ENCODE data around the gene TAS2R20. TPM values are rescaled to one million over a fixed set of nuclear protein-coding genes. Genes with fewer than 3 reads are reported as not detected.

Gene TAS2R20
- total RNA-seq, 1 donor from 2014 or later: 2.1 TPM

DNA sequence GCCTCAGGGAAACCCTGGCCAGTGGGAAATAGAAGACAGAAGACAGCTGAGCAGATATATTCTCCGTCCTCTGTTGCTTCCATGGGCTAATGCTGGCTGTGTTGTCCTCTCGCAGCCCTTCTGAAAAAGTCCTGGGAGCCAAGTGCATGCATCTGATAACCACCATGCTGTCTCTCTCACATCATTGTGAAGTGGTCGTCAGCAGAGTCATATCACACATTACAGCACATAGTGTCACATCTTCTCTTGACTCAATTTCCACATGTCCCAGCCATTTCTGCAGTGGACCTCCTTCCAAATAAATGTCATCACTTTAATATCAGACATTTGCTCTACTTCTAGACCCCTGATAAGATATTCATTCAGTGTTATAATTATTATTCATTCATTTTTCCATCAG, 3.8 kb downstream of the TAS2R20 start:
- Mint-ChIP-seq H3K4me1 (ENCODE audit: low read depth) (no peaks in the 10 kb centered on the region), H3K27me3 (ENCODE audit: insufficient read depth) (no peaks in the 10 kb centered on the region), H3K36me3 (ENCODE audit: low read depth) (peaks cover 12% of the 10 kb centered on the region), H3K27ac (no peak overlapping the region), H3K4me3 (no peak overlapping the region), H3K9me3 (peaks cover 9% of the 10 kb centered on the region)
- DNase-seq (ENCODE audit: low spot score): no peak
- intact Hi-C loops (cut with micrococcal nuclease): no loop called here

- H3K4me1 Mint-ChIP-seq (ENCODE audit: low read depth): no peaks in the 10 kb centered on the region
- no peak overlapping the region for H3K4me3 Mint-ChIP-seq
- no peak overlapping the region for H3K27ac Mint-ChIP-seq
- H3K9me3 Mint-ChIP-seq: peaks cover 9% of the 10 kb centered on the region
- peaks cover 7% of the 10 kb centered on the region for H3K36me3 Mint-ChIP-seq (ENCODE audit: low read depth)
- intact Hi-C loops (cut with micrococcal nuclease): no loop called here
- no peak for DNase-seq (ENCODE audit: low spot score)
- peaks cover 17% of the 10 kb centered on the region for H3K27me3 Mint-ChIP-seq (ENCODE audit: insufficient read depth)
Measured at GRCh38 chr12:10989107-10989506, 9.0 kb downstream of the TAS2R20 start.

- peaks cover 17% of the 10 kb centered on the region for H3K4me1 Mint-ChIP-seq (ENCODE audit: low read depth)
- no peak for DNase-seq (ENCODE audit: low spot score)
- intact Hi-C loops (cut with micrococcal nuclease): no loop called here
- no peak within 1 kb of the TSS for H3K4me3 Mint-ChIP-seq
- H3K9me3 Mint-ChIP-seq: peaks cover 9% of the 10 kb centered on the region
- H3K36me3 Mint-ChIP-seq (ENCODE audit: low read depth): peaks cover 7% of the 10 kb centered on the region
- peaks cover 30% of the 10 kb centered on the region for H3K27me3 Mint-ChIP-seq (ENCODE audit: insufficient read depth)
- H3K27ac Mint-ChIP-seq: no peak within 1 kb of the TSS
Measured at GRCh38 chr12:10986812-10987211, 11.3 kb downstream of the TAS2R20 start, which contains the start of gene TAS2R50. TAS2R50 (minus strand) TSS chr12:10986912; CDS start chr12:10986860, 52 bp downstream.

- Mint-ChIP-seq H3K9me3 (no peaks in the 10 kb centered on the region), H3K27me3 (ENCODE audit: insufficient read depth) (peaks cover 58% of the 10 kb centered on the region), H3K27ac (no peak overlapping the region), H3K4me3 (no peak overlapping the region), H3K4me1 (ENCODE audit: low read depth) (peaks cover 18% of the 10 kb centered on the region), H3K36me3 (ENCODE audit: low read depth) (peaks cover 7% of the 10 kb centered on the region)
- intact Hi-C loops (cut with micrococcal nuclease): loop anchor here (1.0 kb wide), 1 partner anchor 189 kb away; the partner anchor contains the start of gene SMIM10L1
- peak; percentile 59 for DNase-seq (ENCODE audit: low spot score)
Measured at GRCh38 chr12:10982244-10982643, 15.9 kb downstream of the TAS2R20 start.

DNA sequence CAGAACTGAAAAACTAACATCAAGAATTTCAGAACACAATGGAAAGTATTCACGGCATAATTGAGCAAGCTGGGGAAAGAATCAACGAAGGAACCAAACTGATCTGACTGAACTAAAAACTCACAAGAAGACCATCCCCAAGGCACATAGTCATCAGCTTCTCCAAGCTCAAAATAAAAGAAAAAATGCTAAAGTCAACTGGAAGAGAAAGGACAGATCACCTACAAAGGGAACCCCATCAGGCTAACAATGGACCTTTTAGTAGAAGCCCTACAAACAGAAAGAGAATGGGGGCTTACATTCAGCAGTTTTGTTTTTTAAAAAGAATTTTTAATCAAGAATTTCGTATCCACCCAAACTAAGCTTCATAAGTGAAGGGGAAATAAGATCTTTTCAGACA, 23.1 kb downstream of the TAS2R20 start:
- H3K27me3 Mint-ChIP-seq (ENCODE audit: insufficient read depth): peaks cover 52% of the 10 kb centered on the region
- H3K4me1 Mint-ChIP-seq (ENCODE audit: low read depth): no peaks in the 10 kb centered on the region
- H3K4me3 Mint-ChIP-seq: no peak overlapping the region
- peaks cover 10% of the 10 kb centered on the region for H3K36me3 Mint-ChIP-seq (ENCODE audit: low read depth)
- DNase-seq (ENCODE audit: low spot score): no peak
- H3K27ac Mint-ChIP-seq: no peak overlapping the region
- no peaks in the 10 kb centered on the region for H3K9me3 Mint-ChIP-seq
- intact Hi-C loops (cut with micrococcal nuclease): no loop called here

- Mint-ChIP-seq H3K27me3 (ENCODE audit: insufficient read depth) (no peaks in the 10 kb centered on the region), H3K36me3 (ENCODE audit: low read depth) (peaks cover 5% of the 10 kb centered on the region), H3K9me3 (no peaks in the 10 kb centered on the region), H3K4me3 (no peak overlapping the region), H3K4me1 (ENCODE audit: low read depth) (no peaks in the 10 kb centered on the region), H3K27ac (no peak overlapping the region)
- DNase-seq (ENCODE audit: low spot score): no peak
- intact Hi-C loops (cut with micrococcal nuclease): no loop called here
Measured at GRCh38 chr12:10968765-10969456, 29.2 kb downstream of the TAS2R20 start.

DNA sequence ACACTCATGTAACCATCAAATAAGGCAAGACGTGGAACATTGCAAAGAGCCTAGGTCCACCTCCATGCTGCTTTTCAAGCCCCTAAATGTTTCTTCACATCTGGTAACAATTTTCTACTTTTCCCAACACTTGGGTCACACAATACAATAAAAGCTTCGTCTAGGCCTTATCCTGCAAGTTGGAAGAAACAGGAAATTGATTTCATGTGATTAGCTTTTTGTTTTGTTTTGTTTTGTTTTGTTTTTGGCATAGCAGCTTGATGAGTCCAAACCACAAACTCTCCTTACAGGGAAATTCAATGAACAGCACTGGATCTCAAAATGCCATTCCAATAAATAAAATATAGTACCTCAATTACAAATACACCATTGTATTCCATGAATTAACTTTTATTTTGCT, 30.7 kb downstream of the TAS2R20 start:
- DNase-seq (ENCODE audit: low spot score): no peak
- intact Hi-C loops (cut with micrococcal nuclease): no loop called here
- Mint-ChIP-seq H3K4me3 (no peak overlapping the region), H3K36me3 (ENCODE audit: low read depth) (peaks cover 2% of the 10 kb centered on the region), H3K4me1 (ENCODE audit: low read depth) (no peaks in the 10 kb centered on the region), H3K27ac (no peak overlapping the region), H3K27me3 (ENCODE audit: insufficient read depth) (no peaks in the 10 kb centered on the region), H3K9me3 (no peaks in the 10 kb centered on the region)

DNA sequence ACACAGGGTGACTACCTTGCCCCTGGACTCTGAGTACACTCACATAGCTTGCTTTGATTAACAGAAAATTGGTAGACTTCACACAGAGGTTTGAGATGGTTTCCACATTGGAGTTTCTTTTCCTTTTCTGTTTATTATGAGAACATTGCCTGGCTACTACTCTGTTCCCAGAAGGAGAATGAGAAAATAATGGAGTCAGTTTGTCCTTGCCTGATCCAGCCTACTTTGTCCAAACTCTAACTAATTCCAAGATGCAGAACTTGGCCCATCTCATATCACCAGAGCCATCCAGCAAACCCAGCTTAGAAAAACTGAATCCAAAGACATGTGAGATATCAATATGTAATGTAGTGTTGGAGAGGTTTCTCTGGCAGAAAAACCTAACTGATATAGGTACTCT, 31.8 kb downstream of the TAS2R20 start:
- DNase-seq (ENCODE audit: low spot score): no peak
- H3K4me1 Mint-ChIP-seq (ENCODE audit: low read depth): no peaks in the 10 kb centered on the region
- no peaks in the 10 kb centered on the region for H3K27me3 Mint-ChIP-seq (ENCODE audit: insufficient read depth)
- no peak overlapping the region for H3K27ac Mint-ChIP-seq
- peaks cover 2% of the 10 kb centered on the region for H3K36me3 Mint-ChIP-seq (ENCODE audit: low read depth)
- no peaks in the 10 kb centered on the region for H3K9me3 Mint-ChIP-seq
- intact Hi-C loops (cut with micrococcal nuclease): no loop called here
- H3K4me3 Mint-ChIP-seq: no peak overlapping the region

DNA sequence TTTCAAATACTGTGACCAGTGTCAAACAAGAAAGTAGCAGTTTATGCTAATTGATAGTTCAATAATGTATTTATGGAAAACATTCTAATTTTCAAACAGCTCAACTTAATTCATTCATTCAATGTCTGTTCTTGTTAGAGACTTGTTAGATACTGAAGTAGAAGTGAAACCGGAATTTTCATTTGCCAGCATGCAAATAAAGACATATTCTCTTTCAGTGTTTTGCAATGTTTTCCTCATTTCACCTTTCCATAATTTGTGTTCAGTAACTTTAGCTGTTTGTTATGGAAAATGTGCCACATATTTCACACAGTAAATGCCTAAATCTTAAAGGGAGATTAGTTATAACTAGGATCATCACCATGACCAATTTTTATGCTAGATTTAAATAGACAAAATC, 32.6 kb downstream of the TAS2R20 start:
- H3K27ac Mint-ChIP-seq: no peak overlapping the region
- H3K27me3 Mint-ChIP-seq (ENCODE audit: insufficient read depth): no peaks in the 10 kb centered on the region
- H3K36me3 Mint-ChIP-seq (ENCODE audit: low read depth): peaks cover 2% of the 10 kb centered on the region
- intact Hi-C loops (cut with micrococcal nuclease): no loop called here
- no peaks in the 10 kb centered on the region for H3K9me3 Mint-ChIP-seq
- H3K4me1 Mint-ChIP-seq (ENCODE audit: low read depth): peaks cover under 1% of the 10 kb centered on the region
- DNase-seq (ENCODE audit: low spot score): no peak
- no peak overlapping the region for H3K4me3 Mint-ChIP-seq

DNA sequence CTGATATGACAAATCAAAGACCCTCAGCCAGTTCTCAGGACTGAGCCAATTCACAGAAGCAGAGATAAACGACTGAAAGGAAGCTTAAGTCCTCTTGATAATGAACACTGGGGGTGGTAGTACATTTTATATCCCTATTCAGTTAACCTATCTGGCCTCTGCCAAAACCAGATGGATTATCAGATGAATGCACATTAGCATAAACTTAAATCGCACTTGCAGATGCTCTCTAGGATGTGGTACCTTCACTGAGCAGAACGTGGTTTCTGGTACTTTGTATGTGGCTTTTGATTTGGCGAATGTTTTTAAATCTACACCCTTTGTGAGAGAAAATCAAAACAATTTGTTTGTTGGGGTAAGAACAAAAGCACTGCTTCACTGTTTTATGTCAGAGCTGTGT, 37.9 kb downstream of the TAS2R20 start:
- no peaks in the 10 kb centered on the region for H3K27me3 Mint-ChIP-seq (ENCODE audit: insufficient read depth)
- H3K4me1 Mint-ChIP-seq (ENCODE audit: low read depth): peaks cover 21% of the 10 kb centered on the region
- H3K36me3 Mint-ChIP-seq (ENCODE audit: low read depth): peaks cover 6% of the 10 kb centered on the region
- intact Hi-C loops (cut with micrococcal nuclease): no loop called here
- no peak for DNase-seq (ENCODE audit: low spot score)
- H3K9me3 Mint-ChIP-seq: peaks cover 13% of the 10 kb centered on the region
- no peak overlapping the region for H3K27ac Mint-ChIP-seq
- H3K4me3 Mint-ChIP-seq: no peak overlapping the region

DNA sequence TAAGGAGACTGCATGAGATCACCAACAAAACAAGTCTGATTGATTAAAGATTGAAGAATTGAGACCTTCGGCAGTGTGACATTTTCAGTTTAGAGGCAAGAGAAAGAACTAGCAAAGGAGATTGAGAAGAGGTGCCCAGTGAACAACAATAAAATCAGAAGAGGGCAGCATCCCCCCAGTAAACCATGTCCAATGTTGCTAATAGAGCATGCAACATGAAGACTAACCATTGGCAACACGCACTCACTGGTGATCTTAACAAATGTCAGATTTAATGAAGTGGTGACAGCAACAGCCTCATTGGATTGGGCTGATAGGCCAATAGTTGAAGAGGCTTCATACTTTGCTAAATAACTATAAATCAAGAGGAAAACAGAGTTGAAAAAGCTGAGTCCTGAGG, 38.3 kb downstream of the TAS2R20 start:
- Mint-ChIP-seq H3K27me3 (ENCODE audit: insufficient read depth) (no peaks in the 10 kb centered on the region), H3K27ac (no peak overlapping the region), H3K36me3 (ENCODE audit: low read depth) (peaks cover 8% of the 10 kb centered on the region), H3K4me3 (no peak overlapping the region), H3K9me3 (peaks cover 18% of the 10 kb centered on the region), H3K4me1 (ENCODE audit: low read depth) (peaks cover 21% of the 10 kb centered on the region)
- DNase-seq (ENCODE audit: low spot score): no peak
- intact Hi-C loops (cut with micrococcal nuclease): no loop called here

DNA sequence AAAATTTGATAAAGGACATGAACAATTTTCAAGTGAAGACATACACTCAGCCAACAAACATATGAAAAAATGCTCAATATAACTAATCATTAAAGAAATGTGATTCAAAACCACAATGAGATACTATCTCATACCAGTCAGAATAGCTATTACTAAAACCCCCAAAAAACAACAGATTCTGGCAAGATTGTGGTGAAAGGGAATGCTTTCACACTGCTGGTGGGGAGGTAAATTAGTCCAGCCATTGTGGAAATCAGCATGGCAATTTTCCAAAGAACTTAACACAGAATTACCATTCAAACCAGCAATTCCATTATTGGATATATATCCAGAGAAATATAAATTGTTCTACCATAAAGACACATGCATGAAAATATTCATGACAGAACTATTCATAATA, 40.4 kb downstream of the TAS2R20 start:
- intact Hi-C loops (cut with micrococcal nuclease): no loop called here
- H3K36me3 Mint-ChIP-seq (ENCODE audit: low read depth): peaks cover 12% of the 10 kb centered on the region
- peaks cover 31% of the 10 kb centered on the region for H3K9me3 Mint-ChIP-seq
- H3K4me1 Mint-ChIP-seq (ENCODE audit: low read depth): peaks cover 29% of the 10 kb centered on the region
- no peak overlapping the region for H3K27ac Mint-ChIP-seq
- DNase-seq (ENCODE audit: low spot score): no peak
- H3K4me3 Mint-ChIP-seq: no peak overlapping the region
- H3K27me3 Mint-ChIP-seq (ENCODE audit: insufficient read depth): no peaks in the 10 kb centered on the region

- DNase-seq (ENCODE audit: low spot score): no peak
- Mint-ChIP-seq H3K4me3 (no peak overlapping the region), H3K9me3 (peaks cover 33% of the 10 kb centered on the region), H3K27me3 (ENCODE audit: insufficient read depth) (no peaks in the 10 kb centered on the region), H3K4me1 (ENCODE audit: low read depth) (peaks cover 29% of the 10 kb centered on the region), H3K27ac (no peak overlapping the region), H3K36me3 (ENCODE audit: low read depth) (peaks cover 12% of the 10 kb centered on the region)
- intact Hi-C loops (cut with micrococcal nuclease): no loop called here
Measured at GRCh38 chr12:10956085-10956484, 42.0 kb downstream of the TAS2R20 start.

DNA sequence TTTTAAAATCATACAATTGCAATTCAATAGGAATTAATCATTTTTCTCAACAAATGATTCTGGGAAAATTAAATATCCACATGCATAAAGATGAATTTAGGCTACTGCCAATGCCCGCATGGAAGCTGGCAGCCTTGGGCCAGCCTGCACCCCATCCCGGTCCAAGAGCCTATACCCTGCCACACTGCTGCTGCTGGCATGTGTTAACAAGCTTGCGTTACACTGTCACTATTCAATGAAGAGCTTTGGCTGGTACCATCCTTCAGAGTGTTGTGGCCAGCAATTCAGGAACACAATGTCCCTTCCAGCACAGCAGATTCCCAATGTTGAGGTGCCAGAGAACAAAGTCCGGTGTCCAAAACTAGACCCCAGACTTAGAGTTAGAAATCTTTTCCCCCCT, 45.5 kb downstream of the TAS2R20 start:
- Mint-ChIP-seq H3K4me1 (ENCODE audit: low read depth) (peaks cover 19% of the 10 kb centered on the region), H3K27me3 (ENCODE audit: insufficient read depth) (no peaks in the 10 kb centered on the region), H3K27ac (no peak overlapping the region), H3K9me3 (peaks cover 49% of the 10 kb centered on the region), H3K36me3 (ENCODE audit: low read depth) (peaks cover 8% of the 10 kb centered on the region), H3K4me3 (no peak overlapping the region)
- DNase-seq (ENCODE audit: low spot score): no peak
- intact Hi-C loops (cut with micrococcal nuclease): no loop called here

All from activated T-helper 1 cell treated with anti-CD3 and anti-CD28 coated beads, Interleukin-12 subunit alpha, Interleukin-12 subunit beta, Interleukin-2, Interleukin-4 antibody, amounts not matched to agents 30 ng/mL and 10 ng/mL and 1 ng/mL, durations not matched to agents 14 hours and 24 hours and 36 hours (primary cell).